Stimulated activated CD8-positive, alpha-beta memory T cell treated with anti-CD3 and anti-CD28 coated beads, Interleukin-15, amount 100 ng/mL, for 24 hours (primary cell): ENCODE results near the gene RAB4B.
A peak's percentile ranks its signal among the peaks of the same experiment; 100 is the strongest.
"Not testable (repeated sequence)": the region's sequence is repeated elsewhere in the genome, so short reads cannot be mapped to it uniquely, and the experiment has no call there.

Source experiments
- DNase-seq: peaks from one replicate; pipeline ENCODE4 v3.0.0-alpha.2; 2020; ENCODE audit warnings: low read depth

Gene RAB4B

GRCh38 chr19:40780582-40780981 lies 2.5 kb downstream of the RAB4B start:
- no peak for DNase-seq

GRCh38 chr19:40781140-40781539 lies 3.1 kb downstream of the RAB4B start:
- no peak for DNase-seq

GRCh38 chr19:40783711-40784110 lies 5.7 kb downstream of the RAB4B start:
- no peak for DNase-seq

GRCh38 chr19:40784146-40784545 lies 6.1 kb downstream of the RAB4B start:
- DNase-seq, result not testable (repeated sequence)

GRCh38 chr19:40785526-40785925 lies 7.5 kb downstream of the RAB4B start:
- no peak for DNase-seq

- DNase-seq, result no peak
Measured at GRCh38 chr19:40786060-40787037, 8.3 kb downstream of the RAB4B start.

- no peak for DNase-seq
Measured at GRCh38 chr19:40791349-40791748, 13.3 kb downstream of the RAB4B start.

- no peak for DNase-seq
Measured at GRCh38 chr19:40791996-40792395, 13.9 kb downstream of the RAB4B start.

- DNase-seq, result no peak
Measured at GRCh38 chr19:40797166-40797962, 19.3 kb downstream of the RAB4B start.

- DNase-seq, result no peak
Measured at GRCh38 chr19:40797963-40798682, 20.1 kb downstream of the RAB4B start.

- DNase-seq, result peak; percentile 99
Measured at GRCh38 chr19:40798683-40799557, 20.9 kb downstream of the RAB4B start, which contains the start of gene EGLN2. EGLN2 (plus strand) TSS chr19:40799191; CDS start chr19:40800573, 1,382 bp downstream.

- DNase-seq, result no peak
Measured at GRCh38 chr19:40799558-40800338, 21.7 kb downstream of the RAB4B start.

GRCh38 chr19:40800339-40800996 lies 22.4 kb downstream of the RAB4B start:
- DNase-seq, result no peak

GRCh38 chr19:40800997-40801377 lies 22.9 kb downstream of the RAB4B start:
- DNase-seq, result no peak

- DNase-seq, result no peak
Measured at GRCh38 chr19:40801426-40802299, 23.6 kb downstream of the RAB4B start.

GRCh38 chr19:40802300-40803169 lies 24.5 kb downstream of the RAB4B start:
- DNase-seq, result no peak

GRCh38 chr19:40803170-40803856 lies 25.3 kb downstream of the RAB4B start:
- no peak for DNase-seq
